Skin epidermis (tissue), 12 donors: ENCODE results near the gene TMIE.

Experiments used
- H3K27ac ChIP-seq, 21 experiments: fragments of 200-600 bp; sonication (generic) in 11 of 21; one replicate each; pipeline ENCODE4 v1.5.0; 2020; ENCODE audit warnings: mild to moderate bottlenecking in 3 of 21, inconsistent platforms in 2 of 21, moderate library complexity in 2 of 21
- H3K4me3 ChIP-seq, 7 experiments: fragments of 200-600 bp; sonication (generic) in 2 of 7; one replicate each; pipeline ENCODE4 v1.5.0; 2020; ENCODE audit warnings: inconsistent platforms in 2 of 7, mild to moderate bottlenecking in 2 of 7, moderate library complexity in 1 of 7

The TMIE gene

DNA sequence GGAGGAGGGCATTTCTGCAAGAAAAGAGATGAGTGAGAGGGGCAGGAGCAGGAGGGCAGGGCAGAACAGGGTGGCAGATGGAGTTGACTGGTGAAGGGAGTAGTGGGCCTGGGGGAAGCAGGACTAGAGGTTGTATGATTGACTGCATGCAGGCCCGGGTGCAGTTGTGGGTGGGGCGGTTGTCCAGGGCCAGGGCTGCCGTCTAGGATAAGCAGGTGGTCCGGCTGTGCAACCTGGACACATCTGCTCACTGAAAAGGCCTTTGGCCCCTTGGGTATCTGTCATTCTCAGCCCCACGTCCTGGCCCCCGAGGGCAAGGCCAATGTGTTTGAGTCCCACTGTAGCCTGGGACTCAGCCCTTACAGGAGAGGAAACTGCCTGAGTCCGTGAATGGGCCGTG is 33.1 kb upstream of the TMIE start:
- no peak overlapping the region for H3K27ac ChIP-seq
- H3K4me3 ChIP-seq, result no peak overlapping the region

DNA sequence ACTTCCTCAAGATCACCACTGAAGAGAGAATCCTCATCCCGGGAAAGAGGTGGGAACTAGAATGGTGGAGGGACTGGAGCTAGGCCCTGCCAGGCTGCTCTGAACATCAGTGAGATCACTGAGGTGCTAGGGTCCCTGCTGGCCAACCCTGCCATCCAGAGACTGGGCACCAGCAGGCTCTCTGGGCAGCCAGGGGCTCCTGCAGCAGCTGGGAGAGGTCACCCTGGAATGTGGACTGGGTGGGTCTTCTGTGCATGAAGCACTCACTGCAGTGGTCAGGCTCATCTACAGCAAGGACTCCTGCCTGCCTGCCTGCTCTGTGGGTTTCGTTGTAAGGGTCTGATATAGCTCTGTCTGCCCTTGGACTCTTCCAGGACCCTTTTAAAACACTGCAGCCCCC is 32.6 kb upstream of the TMIE start:
- Histone ChIP-seq H3K27ac (no peak overlapping the region), H3K4me3 (no peak overlapping the region)

DNA sequence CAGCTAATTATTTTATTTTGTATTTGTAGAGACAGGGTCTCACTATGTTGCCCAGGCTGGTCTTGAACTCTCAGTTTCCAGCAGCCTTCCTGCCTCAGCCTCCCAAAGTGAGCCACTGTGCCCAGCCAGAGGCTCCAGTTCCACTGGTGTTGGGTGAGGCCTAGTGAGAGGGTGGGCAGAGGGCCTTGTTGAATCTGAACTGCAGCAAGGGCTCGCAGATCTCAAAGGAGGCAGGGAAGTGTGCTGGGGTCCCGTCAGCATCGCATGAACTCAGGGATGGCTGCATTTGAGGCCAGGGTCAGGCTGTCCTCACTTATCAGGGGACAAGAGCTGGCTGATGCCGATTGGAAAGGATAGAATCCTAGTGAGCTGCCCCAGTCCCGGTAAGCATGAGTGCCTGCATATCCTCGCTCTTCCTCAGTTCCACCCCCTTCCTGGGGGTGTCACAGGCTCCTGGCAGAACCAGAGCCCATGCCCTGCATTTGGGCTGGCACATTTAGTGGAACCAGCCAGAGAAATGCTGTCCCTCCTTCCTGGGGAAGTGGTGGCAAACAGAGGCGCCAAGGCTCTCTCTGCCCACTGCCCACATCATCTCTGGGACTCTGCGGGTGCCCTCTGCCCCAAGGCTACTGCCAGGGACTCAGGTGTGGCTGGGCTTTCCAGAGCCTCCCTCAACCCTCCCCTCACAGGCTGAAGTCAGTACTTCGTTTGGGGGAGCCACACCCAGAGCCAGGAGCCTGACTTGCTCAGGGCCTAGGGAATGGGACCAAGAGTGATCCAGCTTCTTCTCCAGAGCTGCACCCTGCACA is 31.8 kb upstream of the TMIE start:
- Histone ChIP-seq H3K4me3 (no peak overlapping the region), H3K27ac (no peak overlapping the region)

DNA sequence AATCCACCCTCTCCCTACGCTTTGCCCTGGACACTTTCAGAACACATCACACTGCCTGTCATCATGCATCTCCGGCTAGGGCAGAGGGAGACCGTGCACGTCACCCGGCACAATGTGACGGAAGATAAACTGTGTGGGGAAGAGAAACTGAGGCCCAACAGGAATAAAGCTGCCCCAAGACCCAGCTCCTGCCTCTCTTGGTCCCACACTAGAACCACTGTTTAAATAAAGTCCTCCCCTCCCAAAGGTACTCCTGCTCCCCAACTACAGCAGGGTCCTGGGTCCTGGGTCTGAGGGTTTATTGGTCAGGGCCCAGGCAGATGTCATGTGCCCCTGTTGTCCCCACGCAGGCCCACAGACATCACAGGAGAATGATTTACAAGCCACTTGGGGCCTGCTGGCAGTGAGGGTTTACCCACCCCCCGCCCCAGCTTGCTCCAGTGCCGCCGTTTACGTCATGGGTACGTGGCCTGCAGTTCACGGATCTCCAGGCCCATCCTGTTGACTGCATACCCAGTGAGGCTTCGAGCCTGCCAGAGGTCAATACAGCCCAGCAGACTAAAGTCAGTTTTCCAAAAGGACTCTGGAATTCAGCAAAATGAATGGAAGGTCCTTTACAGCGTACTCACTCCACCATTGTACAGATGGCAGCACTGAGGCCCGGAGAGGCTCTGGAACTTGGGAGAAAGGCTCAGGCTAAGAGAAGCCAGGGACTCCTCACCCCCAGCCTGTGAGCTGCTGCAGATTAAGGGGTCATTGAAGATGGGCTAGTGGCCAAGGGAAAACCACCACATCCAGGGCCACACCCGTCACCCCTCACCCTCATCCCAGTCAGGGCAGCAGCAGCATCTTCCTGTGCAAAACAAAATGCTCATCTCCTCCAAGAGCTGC is 30.9 kb upstream of the TMIE start:
- Histone ChIP-seq H3K27ac (no peak overlapping the region), H3K4me3 (no peak overlapping the region)

GRCh38 chr3:46670891-46671427 is 30.2 kb upstream of the TMIE start:
- H3K27ac ChIP-seq, result no peak overlapping the region
- H3K4me3 ChIP-seq, result no peak overlapping the region

DNA sequence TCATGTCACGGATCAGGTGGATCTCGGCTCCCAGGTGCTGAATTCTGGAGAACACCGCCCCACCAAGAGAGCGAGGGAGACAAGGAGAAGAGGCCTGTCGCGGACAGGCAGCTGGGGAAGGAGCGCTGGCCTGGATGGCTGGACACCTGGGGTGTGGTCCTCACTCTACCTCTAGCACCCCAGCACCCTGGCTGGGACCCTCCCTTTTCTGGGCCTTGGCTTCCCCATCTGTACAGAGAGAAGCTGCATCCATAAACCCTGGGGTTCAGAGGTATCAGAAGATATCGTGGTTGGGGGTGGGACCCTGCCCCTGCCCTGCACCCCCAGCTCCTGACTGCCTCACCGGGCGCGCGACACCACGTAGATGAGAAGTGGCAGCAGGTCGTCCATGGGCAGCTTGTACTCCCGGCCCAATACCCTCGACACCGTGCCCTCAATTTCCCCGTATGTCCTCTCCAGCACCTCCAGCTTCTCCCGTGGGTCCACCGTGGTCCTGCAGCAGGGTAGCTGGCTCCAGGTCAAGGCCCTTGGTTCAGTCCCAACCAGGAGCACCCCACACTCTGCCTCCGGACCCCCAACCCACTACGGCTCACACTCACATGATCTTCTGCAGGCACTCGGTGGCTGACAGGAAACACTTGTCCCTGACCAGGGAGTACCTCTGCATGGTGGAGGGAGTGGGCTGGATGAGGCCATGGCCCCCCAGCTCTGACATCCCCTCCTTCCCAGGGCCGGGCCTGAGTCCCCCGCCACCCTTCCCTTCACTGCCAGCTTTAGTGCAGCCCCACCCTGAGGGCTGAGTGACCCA is 29.4 kb upstream of the TMIE start:
- Histone ChIP-seq H3K27ac (no peak overlapping the region), H3K4me3 (no peak overlapping the region)

DNA sequence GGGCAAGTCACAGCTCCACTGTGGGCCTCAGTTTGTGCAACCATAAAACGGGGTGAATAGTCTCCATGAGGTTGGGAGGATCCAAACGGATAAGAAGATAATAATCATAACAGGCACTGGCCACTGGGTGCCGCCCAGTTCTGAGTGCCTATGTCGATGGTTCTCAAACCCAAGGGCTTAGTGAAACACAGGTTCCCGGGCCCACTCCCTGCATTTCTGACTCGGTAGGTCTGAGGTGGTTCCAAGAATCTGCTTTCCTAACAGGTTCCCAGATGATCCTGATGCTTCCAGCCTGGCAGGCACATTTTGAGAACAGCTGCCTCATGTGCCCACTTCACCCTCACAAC is 28.9 kb upstream of the TMIE start:
- no peak overlapping the region for H3K27ac ChIP-seq
- no peak overlapping the region for H3K4me3 ChIP-seq

DNA sequence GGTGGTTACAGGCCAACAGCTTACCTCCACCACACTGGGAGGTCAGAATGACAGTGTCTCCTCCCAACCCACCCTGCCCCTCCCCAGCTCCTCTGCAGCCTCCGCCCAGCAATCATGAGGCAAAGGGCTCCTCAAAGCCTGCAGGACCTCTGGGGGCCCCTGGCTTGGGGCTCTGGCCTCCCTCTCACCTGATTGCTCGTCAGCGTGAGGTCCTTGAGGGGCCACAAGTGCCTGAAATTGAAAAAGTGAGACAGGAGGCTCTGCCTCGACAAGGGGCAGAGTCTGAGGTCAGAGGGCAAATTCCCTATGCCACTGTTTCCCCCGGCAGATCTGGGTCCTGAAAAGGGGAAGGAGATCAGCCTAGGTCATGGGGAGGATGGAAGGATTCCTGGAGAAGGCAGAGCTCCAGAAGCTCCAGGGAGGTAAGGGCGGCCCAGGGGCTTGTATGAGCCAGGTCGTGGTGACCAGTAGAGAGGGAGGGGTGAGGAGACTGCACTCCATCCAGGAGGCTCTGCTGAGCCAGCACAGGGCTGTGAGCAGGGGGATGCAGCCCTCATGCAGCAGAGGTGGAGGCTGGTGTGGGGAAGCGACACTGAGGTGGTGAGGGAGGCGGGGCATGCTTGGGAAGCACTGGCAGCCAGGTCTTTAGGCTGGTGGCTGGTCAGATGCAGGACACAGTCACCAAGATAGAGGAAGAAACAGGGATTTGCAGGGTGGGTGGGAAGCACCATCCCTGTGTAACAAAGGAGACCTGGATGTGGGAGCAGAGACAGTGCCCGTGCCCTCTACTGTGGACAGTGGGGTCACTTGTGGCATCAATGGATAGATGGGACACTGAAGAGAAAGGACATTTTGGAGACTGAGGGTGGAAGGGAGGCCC is 27.8 kb upstream of the TMIE start:
- Histone ChIP-seq H3K4me3 (no peak overlapping the region), H3K27ac (no peak overlapping the region)

- no peak overlapping the region for H3K4me3 ChIP-seq
- no peak overlapping the region for H3K27ac ChIP-seq
These were observed 27.0 kb upstream of the TMIE start for GRCh38 chr3:46674031-46674845.

DNA sequence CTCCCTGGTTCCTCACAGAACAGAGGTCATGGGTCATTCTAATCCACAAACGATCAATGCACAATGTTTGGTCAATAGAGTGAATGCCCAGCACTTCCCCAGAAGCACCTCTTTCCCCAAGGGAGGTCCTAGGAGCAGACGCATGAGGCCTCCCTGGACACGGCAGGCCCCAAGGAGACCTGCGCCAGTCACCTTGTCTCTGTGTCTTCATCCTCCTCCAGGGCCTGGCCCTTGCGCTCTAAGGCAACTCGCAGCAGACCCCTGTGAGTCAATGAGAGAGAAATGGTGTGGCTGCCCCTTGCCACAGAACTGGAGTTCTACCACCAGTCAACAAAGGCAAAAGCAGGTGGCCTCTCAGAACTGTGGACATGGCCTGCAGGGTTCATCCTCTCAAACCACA is 25.8 kb upstream of the TMIE start:
- no peak overlapping the region for H3K27ac ChIP-seq
- H3K4me3 ChIP-seq, result no peak overlapping the region

DNA sequence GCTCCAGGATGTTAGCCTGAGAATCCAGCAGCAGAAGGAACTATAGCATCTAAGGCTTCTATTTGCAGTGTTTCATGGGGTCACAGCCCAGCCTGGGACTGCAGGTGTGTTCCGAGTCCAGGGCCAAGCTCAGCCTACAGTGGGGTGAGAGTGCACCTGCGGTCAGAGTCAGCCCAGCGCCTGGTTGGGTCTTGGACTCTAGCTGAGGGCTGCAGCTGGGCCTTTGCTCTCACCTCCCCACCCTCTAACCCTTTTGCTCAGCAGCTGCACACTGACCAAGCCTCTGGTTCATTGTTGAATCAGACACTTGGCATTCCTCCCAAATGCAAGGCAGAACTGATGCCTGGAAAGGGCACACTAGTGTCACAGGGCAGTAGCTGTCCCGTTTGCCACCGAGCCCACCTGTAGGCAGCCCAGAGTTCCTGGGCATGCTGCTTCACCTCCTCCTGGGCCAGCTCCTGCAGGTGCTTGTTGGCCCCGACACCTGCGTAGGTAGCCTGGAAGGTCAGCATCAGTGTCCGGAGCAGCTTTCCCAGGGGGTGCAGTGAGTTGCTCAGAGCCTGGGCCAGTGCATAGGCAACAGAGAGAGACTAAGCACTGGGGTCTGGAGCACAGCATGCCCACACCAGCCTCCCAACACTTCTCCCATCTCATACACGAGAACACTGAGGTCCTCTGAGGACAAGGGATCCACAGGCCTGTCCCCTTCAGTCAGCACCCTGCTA is 25.2 kb upstream of the TMIE start:
- no peak overlapping the region for H3K27ac ChIP-seq
- H3K4me3 ChIP-seq, result no peak overlapping the region

DNA sequence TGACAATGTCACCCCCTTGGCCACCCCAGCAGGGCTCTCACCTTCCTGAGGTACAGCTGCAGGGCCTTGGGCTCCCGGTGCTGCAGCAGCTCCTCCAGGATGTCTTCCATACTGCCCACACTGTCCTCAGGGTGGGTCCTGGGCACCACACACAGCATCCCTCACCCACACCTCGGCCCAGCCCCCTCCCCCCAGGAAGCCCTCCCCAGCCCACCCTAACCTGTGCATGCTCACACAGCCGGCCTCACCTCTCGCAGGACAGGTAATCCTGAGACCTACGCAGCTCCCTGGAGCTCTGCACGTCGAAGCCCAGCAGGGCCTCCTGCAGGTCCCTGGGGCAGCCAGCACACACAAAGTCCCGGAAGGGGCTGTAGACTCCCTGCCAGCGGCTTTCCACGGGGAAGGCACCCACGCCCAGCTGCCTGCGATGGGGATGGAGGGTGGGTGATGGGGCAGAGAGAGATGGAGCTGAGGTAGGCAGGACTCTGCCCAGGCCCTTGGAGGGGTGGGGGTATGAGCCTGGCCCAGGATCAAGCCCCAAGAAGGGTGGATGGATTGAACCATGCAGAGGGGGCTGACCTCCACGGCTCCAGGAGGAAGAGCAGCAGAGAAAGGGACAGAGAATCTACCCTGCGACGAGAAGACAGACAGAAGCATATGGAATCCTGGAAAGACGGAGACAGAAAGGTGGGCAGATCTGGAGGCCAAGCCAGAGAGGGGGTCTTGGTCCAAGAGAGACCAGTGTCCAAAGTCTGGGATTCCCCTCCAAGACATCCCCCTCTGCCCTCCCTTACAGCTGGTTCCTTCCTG is 24.4 kb upstream of the TMIE start:
- H3K4me3 ChIP-seq, result no peak overlapping the region
- H3K27ac ChIP-seq, result peak overlapping the region in 1 of 21 experiments; percentile 16

- Histone ChIP-seq H3K27ac (peak overlapping the region in 1 of 21 experiments; percentile 16), H3K4me3 (no peak overlapping the region)
These were observed 23.8 kb upstream of the TMIE start for GRCh38 chr3:46677411-46677726.

DNA sequence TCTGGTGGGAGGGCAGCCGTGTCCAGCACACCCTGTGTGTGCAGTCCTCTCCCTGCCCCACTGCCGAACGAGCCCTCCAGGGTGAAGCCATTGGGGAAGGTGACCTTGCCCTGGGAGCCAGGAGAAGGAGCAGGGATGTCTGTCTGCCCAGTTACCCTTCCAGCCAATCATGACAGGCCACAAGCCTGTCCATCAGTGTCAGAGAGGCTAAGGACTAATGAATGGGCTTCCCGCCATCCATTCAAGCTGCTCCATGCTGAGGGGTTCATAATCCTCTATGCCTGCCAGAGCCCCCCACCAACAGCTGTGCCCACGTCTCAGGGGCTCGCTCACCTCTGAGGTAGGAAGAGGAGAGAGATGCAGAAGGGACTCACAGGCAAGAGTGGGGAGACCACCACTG is 22.9 kb upstream of the TMIE start:
- no peak overlapping the region for H3K4me3 ChIP-seq
- no peak overlapping the region for H3K27ac ChIP-seq

- Histone ChIP-seq H3K4me3 (no peak overlapping the region), H3K27ac (no peak overlapping the region)
These were observed 21.5 kb upstream of the TMIE start for GRCh38 chr3:46679681-46680080.

- Histone ChIP-seq H3K27ac (no peak overlapping the region), H3K4me3 (no peak overlapping the region)
These were observed 20.8 kb upstream of the TMIE start for GRCh38 chr3:46680298-46680826.

GRCh38 chr3:46681387-46681786 is 19.8 kb upstream of the TMIE start:
- H3K27ac ChIP-seq, result no peak overlapping the region

More at GRCh38 chr3:46681387-46681786, 19.8 kb upstream of the TMIE start:
- H3K4me3 ChIP-seq, result no peak overlapping the region
